ENCODE data around the gene DNAAF5.

Gene DNAAF5

DNA sequence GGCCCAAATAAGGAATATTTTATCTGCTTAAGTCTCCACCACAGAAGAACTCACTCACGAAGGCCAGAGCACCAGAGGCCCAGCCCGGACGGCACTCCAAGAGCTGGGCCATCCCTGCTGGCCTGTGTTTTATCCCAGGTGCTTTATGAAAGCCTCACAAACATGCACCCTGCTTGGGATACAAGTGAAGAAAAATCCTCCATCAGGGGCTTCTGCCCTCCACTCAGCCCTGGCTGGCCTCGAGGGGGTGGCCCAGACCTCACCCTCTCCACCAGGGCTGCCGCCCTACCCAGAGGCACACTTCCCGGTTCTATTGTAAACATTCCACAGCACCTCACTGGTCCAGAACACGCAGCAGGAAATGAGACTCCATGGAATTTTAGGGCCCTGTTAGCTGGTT lies 19.8 kb upstream of the DNAAF5 start:
- DNase-seq (ENCODE audit: low read depth in 2 of 2): no peak

DNA sequence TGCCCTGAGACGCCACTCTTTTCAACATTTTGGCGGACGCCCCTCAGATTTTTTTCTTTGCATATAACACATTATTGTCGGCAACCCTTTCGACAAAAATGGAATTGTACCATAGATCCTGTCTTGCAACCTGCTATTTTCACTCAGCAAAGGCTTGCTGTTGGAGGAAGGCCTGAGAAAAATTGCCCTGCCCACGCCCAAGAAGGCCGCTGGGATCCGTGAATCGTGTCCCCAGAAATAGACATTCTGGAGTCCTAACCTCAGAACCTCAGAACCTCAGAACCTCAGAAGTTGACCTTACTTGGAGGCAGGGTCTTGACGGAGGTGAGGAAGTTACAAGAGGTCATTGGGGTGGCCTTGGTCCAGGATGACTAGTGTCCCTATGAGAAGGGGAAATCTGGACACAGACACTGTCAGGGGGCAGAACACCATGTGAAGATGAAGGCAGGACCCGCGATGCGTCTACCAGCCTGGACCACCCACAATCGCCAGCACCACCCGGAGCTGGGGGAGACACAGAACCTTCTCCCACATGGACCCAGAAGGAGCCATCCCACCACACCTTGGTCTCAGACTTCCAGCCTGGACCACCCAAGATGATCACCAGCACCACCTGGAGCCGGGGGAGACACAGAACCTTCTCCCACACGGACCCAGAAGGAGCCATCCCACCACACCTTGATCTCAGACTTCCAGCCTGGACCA lies 19.1 kb upstream of the DNAAF5 start:
- DNase-seq (ENCODE audit: low read depth in 2 of 2): no peak

DNA sequence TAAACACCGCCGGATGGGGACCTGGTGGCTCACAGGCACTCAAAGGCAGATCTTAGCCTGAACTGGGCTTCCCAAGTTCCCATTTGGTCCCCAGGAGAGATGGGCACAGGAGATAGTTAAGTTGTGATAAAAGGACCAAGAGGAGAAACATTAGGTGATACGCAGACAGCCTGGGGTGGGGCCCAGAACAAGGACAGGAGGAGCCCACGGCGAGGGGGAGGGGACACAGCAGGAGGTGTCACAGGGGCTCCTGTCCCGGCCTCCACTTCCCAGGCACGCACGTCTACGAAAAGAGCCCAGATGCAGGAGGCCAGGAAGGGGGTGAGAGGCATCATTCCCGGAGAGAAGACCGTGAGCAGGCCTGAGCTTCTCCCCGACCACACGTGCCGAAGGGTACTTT lies 16.3 kb upstream of the DNAAF5 start:
- no peak for DNase-seq (ENCODE audit: low read depth in 2 of 2)

DNA sequence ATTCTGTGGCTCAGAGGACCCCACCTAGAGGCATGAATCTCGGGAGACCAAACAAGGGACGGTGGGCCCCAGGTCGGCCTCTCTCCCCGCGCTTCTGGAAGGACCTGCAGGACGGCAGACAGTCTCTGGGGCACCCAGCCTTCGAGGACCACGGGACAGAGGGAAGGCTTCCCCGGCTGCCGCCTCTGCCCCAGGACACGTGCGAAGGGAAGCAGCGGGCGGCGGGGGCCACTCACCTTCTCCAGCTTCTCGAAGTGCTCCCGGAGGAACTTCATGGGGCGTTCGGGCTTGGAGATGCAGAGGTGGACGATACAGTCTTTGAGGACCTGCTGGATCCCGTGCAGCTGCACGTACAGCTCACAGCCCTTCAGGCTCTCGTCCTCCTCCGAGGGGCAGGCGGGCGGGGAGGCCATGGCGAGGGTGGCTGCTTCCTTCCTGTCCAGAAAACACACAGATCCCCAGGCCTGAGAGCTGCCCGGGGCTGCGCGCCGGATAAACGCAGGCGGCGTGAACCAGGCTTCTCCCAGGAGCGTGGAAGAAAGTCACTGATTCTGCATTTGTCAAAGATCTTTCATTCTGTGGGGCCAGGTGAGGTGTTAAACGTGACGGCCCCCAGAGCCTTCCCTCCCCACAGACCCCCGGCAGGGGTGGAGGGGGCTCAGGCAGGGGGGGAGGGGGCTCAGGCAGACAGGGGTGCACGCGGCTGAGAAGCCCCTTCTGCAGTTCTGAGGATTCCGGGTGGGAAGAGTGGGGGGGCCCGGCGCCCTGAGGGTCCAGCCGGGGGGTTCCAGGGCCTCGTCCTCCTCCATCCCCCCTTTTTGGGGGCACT lies 15.2 kb upstream of the DNAAF5 start:
- no peak for DNase-seq (ENCODE audit: low read depth in 2 of 2)

DNA sequence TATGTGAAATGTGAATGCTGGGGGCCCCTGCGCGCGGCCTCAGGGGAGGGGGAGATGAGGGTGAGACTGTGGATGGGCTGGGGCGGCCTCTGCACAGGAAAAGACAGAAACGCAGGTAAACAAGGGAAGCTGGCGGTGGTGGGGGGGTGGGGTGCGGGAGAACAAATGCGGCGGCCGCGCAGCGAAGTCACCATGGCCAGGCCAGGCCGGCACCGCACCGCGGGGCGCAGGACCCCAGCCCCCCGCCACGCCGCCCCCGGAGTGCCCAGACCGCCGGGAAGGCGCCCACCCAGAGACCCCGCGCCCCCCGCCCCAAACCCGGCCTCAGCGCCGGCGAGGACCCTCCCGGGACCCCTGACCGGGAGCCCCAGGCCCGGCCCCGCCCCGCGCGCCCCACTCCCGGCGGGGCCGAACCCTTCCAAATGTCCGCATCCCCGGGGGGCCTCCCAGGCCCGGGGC lies 14.5 kb upstream of the DNAAF5 start:
- DNase-seq (ENCODE audit: low read depth in 2 of 2): no peak

DNA sequence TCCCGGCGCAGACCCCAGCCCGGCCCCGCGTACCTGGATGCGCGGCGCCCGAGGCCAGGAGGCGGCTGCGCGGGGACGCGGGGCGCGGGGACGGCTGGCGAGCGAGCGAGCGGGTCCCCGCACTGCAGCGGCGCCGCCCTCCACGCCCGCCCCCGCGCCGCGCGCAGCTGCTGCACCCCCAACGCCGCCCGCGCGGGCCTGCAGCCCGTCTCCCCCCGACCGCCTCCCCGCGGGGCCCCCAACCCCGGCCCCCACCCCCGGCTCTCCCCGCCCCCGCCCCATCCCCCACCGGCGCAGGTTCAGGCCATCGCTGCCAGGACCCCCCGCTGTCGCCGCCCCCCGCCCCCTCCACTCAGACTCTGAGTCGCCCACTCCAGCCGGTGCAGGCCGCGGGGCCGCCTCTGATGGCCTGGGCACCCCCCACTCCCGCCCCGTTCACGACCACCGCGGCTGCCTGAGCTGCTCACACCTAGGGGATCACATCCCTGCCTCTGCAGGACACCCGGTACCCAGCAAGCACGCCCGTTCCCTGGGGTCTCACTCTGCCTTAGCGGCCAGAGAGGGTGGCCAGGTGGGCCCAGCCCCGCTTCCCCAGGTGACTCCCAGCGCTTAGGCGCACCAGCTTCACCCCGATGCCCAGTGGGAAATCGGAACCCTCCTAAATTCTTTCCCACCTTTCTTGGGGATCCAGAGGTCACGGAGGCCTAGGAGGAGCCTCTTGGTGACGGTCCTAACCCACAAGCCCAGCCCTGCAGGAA lies 13.9 kb upstream of the DNAAF5 start:
- DNase-seq (ENCODE audit: low read depth in 2 of 2): no peak

DNA sequence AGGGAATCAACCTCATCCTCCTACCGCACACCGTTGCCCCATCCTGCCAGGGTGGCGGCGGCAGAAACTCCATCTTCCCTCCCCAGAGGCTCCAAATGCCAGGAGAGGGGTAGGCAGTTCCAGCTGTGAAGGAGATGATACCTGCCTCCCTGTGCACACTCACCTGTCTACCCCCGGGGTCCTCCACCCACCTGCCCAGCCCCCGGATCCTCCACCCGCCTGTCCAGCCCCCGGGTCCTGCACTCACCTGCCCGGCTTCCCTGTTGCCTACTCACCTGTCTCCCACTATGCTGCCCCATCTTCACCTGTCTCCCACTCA lies 13.4 kb upstream of the DNAAF5 start:
- DNase-seq (ENCODE audit: low read depth in 2 of 2): no peak

DNA sequence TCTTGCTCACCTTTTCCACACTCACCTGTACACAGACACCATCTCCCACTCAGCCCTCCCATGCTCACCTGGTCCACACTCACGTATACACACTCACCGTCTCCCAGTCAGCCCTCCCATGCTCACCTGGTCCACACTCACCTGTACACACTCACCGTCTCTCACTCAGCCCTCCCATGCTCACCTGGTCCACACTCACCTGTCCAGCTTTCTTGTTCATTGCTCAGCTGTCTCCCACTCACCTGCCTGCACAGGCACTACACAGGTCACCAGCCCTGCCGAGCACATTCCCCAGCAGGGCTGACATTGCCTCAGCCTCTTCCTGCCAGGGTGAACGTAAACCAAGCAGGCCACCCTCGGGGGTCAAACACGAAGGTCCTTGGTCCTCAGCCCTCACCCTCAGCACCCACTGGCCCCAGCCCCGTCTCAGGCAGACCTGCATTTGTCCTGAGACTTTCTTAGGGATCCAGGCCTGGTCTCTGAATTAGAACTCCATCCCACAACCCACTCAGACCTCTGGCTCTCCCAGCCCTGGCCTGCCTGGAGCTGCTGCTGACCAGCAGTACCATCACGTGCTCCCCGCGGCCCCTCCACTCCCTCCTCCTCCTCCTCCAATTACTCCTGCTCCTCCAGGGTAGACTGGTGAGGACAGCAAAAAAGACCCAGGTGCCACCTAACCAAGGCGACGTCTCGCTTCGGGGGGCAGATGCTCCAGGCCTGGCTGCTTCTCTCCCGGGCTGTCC lies 12.8 kb upstream of the DNAAF5 start:
- DNase-seq (ENCODE audit: low read depth in 2 of 2): no peak

DNA sequence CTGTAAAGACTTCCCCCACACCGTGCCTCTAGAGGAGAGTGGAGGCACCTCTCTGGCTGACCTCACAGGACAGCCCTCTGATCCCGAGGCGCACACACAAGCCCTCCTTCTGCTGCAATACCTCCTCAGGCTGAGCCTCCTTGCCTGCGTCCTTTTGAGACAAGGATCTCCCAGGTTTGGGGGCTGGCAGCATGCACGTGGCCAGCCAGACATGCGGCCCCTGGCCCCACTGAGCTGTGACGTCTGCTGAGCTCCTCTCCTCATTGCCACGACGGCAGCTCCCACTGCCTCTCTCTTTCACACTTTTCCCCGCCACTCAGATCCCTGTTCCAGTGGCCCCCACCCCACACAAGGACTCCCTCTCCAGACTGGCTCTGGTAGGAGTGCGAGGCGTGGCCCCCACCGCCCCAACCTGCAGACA lies 12.2 kb upstream of the DNAAF5 start:
- no peak for DNase-seq (ENCODE audit: low read depth in 2 of 2)

DNA sequence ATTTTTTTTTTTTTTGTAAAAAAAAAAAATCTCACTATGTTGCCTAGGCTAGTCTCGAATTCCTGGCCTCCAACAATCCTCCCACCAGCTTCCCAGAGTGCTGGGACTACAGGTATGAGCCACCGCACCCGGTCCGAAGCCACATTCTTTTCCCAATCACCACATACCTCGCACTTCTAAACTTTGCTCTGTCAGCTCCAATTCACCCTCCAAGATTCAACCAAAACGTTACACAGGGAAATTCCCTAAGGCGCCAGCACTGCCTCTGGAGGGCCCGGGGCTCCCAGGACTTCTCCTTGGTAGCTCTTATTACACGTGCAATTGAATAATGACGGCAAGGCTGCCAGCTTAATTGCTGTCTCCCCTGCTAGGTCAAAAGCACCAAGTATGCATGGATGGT lies 10.3 kb upstream of the DNAAF5 start:
- no peak for DNase-seq (ENCODE audit: low read depth in 2 of 2)

DNA sequence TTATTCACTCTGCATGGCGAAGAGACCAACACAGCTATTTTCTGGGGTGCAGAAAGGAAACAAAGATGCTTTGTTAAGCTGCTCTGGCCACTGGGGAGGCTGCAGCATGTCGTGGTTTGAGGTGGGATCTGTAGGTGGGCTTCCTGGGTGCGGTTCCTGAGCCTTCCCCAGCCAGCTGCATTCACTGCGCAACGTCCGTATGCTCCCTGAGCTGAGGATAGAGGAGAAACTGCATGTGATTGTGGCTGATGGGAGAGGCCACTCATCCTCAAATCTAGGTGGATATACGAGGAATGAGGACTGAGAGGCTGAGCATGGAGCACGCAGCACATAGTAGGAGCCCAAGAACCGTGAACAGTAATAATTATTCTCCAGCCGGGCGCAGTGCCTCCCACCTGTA lies 9.9 kb upstream of the DNAAF5 start:
- DNase-seq (ENCODE audit: low read depth in 2 of 2): no peak

DNA sequence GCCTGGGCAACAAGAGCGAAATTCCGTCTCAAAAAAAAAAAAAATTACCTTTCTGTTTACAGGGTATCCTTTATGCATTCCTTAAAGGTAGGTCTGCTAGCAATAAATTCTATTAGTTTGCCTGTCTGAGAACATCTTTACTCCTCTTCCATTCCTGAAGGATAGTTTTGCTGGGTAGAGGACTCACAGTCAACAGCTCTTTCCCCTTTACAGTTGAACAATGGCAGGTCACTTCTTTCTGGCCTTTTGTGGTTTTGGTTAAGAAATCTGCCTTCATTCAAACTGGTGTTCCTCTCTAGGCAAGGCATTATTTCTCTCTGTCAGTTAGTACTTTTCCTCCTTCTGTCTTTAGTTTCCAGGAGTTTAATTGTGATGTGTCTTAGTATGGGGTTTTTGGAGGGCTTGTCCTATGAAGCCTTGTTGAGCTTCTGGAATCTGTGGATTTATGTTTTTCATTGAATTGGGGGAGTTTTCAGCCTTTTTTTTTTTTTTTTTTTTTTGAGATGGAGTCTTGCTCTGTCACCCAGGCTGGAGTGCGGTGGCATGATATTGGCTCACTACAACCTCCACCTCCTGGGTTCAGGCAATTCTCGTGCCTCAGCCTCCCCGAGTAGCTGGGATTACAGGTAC lies 4.8 kb upstream of the DNAAF5 start:
- DNase-seq (ENCODE audit: low read depth in 2 of 2): no peak

DNA sequence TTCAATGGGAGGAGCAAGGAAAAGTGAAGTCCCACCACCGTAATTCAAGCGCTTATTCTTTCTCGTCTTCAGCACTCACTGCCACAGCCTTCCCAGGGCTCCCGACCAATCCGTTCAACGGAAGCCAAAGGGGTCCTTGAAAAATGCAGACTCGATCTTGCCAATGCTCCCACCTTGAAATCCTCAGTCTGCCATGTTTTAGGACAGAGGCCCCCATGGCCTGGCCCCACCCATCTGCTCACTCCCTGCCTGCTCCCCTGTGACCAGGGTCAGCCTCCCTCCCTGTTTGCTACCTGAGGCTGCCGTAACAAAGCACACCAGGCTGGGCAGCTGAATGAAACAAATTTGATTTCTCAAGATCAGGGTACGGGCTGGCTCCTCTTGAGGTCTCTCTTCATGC lies 3.0 kb upstream of the DNAAF5 start:
- DNase-seq (ENCODE audit: low read depth in 2 of 2): no peak

DNA sequence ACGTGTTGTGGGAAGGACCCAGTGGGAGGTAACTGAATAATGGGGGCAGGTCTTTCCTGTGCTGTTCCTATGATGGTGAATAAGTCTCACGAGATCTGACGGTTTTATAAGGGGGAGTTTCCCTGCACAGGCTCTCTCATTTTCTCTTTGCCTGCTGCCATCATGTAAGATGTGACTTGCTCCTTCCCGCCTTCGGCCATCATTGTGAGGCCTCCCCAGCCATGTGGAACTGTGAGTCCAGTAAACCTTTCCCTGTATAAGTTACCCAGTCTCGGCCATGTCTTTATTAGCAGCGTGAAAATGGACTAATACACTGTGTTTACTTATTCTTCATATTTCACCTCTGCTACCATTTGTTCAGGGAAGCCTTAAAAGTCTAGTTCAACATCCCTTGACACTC lies 2.2 kb upstream of the DNAAF5 start:
- DNase-seq (ENCODE audit: low read depth in 2 of 2): no peak

DNA sequence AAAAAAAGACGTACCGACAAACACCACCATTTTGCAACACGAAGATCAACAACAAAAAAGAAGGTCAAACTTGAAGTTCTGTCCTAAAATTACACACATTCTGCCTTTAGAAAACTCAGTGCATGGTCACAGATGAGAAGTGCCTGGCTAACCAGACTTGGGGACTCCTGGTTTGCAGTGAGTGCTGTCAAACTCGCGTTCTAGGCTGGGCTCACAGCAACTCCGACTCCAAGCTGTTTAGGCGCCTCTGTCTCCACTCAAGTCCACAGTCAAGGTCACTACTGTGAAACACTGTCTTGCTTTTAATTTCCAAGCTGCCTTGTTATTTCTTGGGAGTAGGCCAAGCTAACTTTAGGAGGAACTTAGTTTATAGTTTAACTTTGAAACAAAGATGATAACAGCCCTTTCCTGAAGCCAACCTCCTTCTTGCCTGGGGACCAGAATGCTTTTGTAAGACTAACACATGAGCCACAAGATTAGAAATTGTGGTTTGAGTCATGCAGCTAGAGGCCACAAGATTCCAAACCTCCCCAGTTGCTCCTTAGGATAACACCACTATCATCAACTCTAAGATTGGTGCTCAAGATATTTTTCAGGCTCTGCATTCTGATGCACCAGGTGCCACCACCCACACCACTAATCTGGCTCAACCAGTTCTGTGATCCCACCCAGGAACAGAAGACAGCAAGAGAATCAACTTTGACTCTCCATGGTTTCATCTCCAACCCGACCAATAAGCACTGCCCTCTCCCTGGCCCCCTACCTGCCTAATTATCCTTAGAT lies 1.1 kb upstream of the DNAAF5 start:
- no peak for DNase-seq (ENCODE audit: low read depth in 2 of 2)

DNA sequence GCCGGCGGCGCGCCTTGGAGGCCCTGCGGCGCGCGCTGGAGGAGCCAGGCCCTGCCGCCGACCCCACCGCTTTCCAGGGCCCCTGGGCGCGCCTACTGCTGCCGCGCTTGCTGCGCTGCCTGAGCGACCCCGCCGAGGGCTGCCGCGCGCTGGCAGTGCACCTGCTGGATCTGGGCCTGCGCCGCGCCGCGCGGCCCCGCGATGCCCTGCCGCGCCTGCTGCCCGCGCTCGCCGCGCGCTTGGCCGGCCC lies 280 bp downstream of the DNAAF5 start:
- no peak for DNase-seq (ENCODE audit: low read depth in 2 of 2)

DNA sequence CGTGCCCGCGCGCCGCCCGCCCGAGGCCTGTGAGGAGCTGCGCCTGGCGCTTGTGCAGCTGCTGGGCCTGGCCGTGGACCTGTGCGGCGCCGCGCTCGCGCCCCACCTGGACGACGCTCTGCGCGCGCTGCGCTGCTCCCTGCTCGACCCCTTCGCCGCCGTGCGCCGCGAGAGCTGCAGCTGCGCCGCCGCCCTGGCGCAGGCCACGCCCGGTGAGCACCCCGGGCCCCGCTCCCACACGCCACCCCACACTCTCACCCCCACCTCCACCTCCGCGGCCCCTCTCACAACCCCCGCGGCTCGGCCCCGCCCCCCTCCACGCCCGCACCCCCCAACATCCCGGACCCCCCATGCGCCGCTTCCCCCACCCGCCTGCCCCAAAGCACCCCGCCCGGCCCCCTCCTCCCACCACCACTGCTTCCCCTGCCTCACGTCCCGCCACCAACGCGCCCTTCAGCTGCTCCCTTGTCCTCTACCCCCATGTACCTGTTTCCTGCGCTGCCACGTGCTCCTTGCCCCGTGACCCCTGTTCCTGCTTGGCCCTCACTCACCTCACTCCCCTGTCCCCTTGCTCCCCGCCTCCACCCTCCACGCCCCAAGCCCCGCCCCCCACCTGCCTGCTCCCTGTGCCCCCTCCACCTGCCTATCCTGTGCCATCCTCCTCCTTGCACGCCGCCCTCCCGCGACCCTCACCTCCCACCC lies 756 bp downstream of the DNAAF5 start, which contains the start of gene PRKAR1B:
Gene PRKAR1B (minus strand): TSS at position 178 of the 702 bp plus-strand sequence. CDS start 15,776 bp downstream, outside the sequence.
- peak in 1 of 2 experiments; percentile 45 for DNase-seq (ENCODE audit: low read depth in 2 of 2)

DNA sequence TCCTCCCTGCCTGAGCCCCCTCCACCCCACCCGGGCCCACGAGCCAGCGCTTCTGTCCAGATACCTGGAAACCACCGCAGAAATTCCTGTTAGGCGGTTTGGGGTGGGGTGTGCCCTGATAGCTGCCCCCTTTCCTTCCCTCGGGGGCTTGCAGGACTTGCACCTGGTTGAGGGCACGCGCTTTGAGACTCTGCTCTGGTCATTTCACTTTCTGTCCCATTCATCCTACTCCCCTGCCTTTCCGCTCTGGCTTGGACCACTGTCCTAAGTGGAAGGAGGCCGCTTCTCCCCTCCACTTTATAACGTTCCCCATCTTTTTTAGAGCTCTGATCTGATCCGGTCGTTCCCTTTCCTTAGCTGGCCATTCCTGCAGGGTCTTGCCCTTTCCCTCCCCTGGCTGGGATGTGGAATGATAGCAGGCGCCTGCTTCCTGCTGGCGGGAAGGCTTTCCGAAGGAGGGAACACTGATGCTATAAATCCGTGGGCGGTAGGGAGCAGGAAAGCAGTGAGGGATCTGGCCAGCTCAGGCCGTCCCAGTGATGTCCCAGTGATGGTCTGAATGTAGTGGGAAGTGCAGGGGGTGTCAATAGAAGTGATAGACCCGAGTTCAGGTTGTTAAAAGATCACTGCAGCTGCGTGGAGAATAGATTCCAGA lies 1.4 kb downstream of the DNAAF5 start:
- DNase-seq (ENCODE audit: low read depth in 2 of 2): no peak

DNA sequence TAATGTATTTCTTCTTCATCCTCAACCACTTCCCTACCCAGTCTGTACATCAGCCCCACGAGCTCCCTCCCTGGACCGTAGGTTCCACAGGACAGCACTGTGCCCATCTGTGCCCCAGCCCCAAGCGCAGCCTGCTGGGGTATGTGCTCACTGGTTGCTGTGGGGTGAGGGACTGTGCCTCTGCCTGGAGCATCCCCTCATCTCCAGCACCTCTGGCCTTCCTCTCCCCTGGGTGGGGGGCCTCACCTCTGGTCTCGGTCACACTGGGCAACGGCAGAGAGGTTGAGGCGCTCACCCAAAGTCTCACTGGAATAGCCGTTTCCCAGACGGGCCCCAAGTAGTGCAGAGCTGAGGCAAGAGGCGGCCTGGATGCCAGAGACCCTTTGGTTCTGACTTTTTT lies 2.1 kb downstream of the DNAAF5 start:
- DNase-seq (ENCODE audit: low read depth in 2 of 2): no peak

Data from stimulated activated CD4-positive, alpha-beta T cell treated with anti-CD3 and anti-CD28 coated beads, Interleukin-12 subunit alpha, Interleukin-12 subunit beta, amount 100 ng/mL, for 24 hours (primary cell).